ENCODE results near the gene OTOA.
"Not testable (repeated sequence)": the region's sequence is repeated elsewhere in the genome, so short reads cannot be mapped to it uniquely, and the experiment has no call there.

The OTOA gene

GRCh38 chr16:21642861-21643260 lies 20.9 kb upstream of the OTOA start:
- DNase-seq = no peak

- DNase-seq = no peak
These were observed 20.0 kb upstream of the OTOA start for GRCh38 chr16:21643785-21644184.

- DNase-seq = no peak
These were observed 19.1 kb upstream of the OTOA start for GRCh38 chr16:21644674-21645073.

GRCh38 chr16:21645261-21645721 lies 18.5 kb upstream of the OTOA start:
- no peak for DNase-seq

GRCh38 chr16:21646091-21646490 lies 17.7 kb upstream of the OTOA start:
- no peak for DNase-seq

GRCh38 chr16:21646721-21647561 lies 16.8 kb upstream of the OTOA start:
- DNase-seq = no peak

- no peak for DNase-seq
These were observed 16.1 kb upstream of the OTOA start for GRCh38 chr16:21647562-21648164.

GRCh38 chr16:21649826-21650406 lies 13.9 kb upstream of the OTOA start:
- not testable (repeated sequence) for DNase-seq

GRCh38 chr16:21650521-21650920 lies 13.2 kb upstream of the OTOA start:
- no peak for DNase-seq

- no peak for DNase-seq
These were observed 12.3 kb upstream of the OTOA start for GRCh38 chr16:21651515-21651914.

GRCh38 chr16:21652453-21652852 lies 11.3 kb upstream of the OTOA start, which contains the start of gene IGSF6:
IGSF6 (minus strand) TSS chr16:21652608; CDS start chr16:21652598, 10 bp downstream.
- DNase-seq = no peak

- DNase-seq = no peak
These were observed 10.2 kb upstream of the OTOA start for GRCh38 chr16:21653571-21653970.

- DNase-seq = no peak
These were observed 9.3 kb upstream of the OTOA start for GRCh38 chr16:21654466-21654865.

GRCh38 chr16:21654881-21655280 lies 8.9 kb upstream of the OTOA start:
- no peak for DNase-seq

GRCh38 chr16:21656795-21657768 lies 6.7 kb upstream of the OTOA start:
- peak; percentile 76 for DNase-seq

- DNase-seq = no peak
These were observed 4.6 kb upstream of the OTOA start for GRCh38 chr16:21659124-21659523.

- DNase-seq = no peak
These were observed 1.2 kb downstream of the OTOA start for GRCh38 chr16:21664801-21665492.

- no peak for DNase-seq
These were observed 3.0 kb downstream of the OTOA start for GRCh38 chr16:21666772-21667171.

GRCh38 chr16:21667575-21667974 lies 3.8 kb downstream of the OTOA start:
- DNase-seq = no peak

- DNase-seq = no peak
These were observed 9.7 kb downstream of the OTOA start for GRCh38 chr16:21673469-21673868.

- not testable (repeated sequence) for DNase-seq
These were observed 10.7 kb downstream of the OTOA start for GRCh38 chr16:21674456-21674855.

- not testable (repeated sequence) for DNase-seq
These were observed 16.9 kb downstream of the OTOA start for GRCh38 chr16:21680714-21681113.
